GM18508 (cell line): ENCODE measurements around the gene RFT1.
"Not testable (repeated sequence)": the region's sequence is repeated elsewhere in the genome, so short reads cannot be mapped to it uniquely, and the experiment has no call there.

Experiments
- ATAC-seq: cut with Tn5 transposase; IDR thresholded peaks from one replicate; pipeline ENCODE4 v1.9.1; 2021; ENCODE audit warnings: moderate number of reproducible peaks; ENCODE audit not compliant: insufficient read depth, unreplicated experiment

The RFT1 gene

GRCh38 chr3:53073553-53074365 lies 56.5 kb downstream of the RFT1 start:
- ATAC-seq: no peak

DNA sequence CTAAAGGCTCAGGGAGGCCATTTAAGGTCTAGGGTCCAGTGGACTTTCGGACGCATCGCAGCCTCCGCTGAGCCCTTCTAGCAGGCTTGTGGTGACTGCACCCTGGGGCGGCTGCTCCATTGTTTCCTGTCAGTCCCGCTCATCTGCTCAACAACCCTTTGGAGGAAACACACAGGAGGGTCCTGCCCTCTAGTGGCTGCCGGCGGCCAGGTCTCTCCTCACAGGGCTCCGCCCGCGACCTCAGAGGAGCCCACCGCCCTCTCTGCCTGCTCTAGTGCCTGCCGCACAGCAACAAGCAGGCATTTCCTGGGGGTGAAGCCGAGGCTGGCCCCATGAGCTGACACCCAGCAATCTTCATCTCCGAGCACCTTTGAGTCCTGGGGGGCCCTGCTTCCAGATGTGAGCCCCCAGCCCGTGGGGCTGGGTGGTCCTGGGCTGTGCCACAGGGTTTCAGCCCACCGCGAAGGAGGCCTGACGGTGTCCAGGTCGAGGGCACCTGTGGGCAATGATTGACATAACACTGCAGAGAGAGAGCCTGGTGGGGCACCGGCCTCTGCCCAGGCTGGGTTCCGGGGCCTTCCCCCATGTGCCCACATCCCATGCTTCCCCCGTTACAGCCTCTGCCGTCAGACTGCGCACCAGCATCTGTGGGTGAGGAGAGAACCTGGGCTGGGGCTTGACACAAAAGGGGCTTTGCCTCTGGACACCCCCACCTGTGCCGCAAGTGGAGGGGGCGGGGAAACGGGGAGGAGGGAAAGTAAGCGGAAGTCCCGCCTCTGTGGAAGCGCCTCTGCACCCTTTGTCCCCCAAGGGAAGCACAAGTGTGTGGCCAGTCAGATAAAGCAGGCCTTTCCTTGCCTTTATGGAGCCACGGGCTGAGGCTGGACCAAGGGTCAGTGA lies 57.3 kb downstream of the RFT1 start:
- ATAC-seq: no peak

GRCh38 chr3:53071882-53072431 lies 58.3 kb downstream of the RFT1 start:
- ATAC-seq: no peak

DNA sequence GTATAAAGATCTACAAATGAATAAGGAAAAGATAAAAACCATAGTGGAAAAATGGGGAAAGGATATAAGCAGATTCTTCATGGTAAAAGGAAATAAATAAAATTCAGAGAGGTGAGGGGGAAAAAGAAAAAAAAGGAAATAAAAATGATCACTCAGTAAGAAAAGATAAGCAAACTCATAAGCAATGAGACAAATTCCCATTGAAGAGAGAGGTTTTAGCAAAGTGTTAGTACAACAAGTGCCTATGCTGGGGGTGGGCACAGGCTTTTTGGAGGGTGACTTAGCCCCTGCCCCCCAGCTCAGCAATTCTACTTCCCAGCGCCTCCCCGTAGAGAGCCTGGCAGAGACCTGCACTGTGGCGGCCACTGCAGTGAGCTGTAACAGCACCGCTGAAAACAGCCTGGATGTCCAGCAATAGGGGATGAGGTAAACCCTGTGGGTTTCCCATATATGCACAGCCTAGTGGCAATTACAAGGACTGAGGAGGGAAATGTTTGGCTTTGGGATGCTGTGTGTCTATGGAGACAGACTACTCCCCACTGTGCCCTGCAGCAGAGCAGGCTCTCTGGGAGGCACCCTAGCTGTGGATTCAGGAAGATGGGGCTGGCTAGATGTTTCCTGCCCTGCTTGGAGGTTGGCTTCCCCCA lies 60.7 kb downstream of the RFT1 start:
- ATAC-seq: no peak

DNA sequence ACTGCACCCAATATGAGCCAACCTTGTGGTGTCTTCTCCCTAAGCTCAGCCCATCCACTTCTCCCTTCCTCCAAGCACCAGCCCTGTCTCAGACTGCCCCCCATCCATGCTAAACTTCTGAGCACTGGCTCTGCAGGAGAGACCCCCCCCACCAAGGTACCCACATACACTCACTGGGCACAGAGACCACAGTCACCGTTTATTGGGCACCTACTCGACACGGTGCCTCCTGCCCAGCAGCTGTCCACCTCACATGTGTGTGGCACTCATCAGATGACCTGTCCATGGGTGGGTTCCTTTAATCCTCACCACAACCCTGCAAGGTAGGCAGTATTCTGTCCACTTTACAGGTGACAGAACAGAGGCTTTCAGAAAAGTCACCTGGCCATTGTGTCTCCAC lies 62.1 kb downstream of the RFT1 start:
- ATAC-seq: no peak

- no peak for ATAC-seq
Measured at GRCh38 chr3:53067567-53067966, 62.7 kb downstream of the RFT1 start.

GRCh38 chr3:53065841-53066480 lies 64.3 kb downstream of the RFT1 start:
- ATAC-seq: no peak

DNA sequence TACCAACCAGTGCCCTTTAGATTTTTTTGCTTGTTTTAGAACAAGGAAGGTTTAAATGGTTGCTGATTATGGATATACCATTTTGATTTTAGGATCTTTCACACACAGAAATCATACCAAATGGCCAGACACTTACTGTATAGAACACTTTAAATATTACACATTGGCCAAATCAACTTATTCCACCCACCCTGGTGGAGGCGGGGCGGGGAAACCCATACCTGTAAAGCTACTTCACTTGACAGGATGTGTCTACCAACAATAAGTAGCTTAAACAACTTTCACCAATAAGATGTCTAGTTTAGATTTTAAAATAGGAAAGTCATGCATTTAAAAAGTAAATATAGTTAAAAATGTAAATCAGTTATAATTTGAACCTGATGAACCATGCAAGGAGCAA lies 67.3 kb downstream of the RFT1 start:
- no peak for ATAC-seq

DNA sequence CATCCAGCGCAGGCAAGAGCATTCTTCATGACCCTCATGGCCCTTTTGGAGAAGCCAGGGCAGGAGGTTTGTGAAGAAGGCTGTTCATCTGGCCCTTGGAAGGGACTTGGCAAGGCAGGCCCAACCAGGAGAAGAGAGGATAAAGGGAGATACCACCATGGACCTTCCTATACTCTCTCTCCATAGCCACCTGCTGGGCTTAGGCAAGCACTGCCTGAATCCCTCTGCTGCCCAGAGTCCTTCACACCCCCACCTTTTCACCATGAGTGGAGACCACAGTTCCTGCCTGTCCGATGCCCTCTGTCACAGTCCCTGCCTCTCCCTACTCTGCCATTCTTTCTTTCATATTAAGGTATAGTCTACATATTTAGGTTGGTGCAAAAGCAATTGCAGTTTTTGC lies 73.8 kb downstream of the RFT1 start:
- ATAC-seq: no peak

GRCh38 chr3:53054233-53054632 lies 76.0 kb downstream of the RFT1 start:
- not testable (repeated sequence) for ATAC-seq

- ATAC-seq: no peak
Measured at GRCh38 chr3:53051929-53052328, 78.3 kb downstream of the RFT1 start.

- no peak for ATAC-seq
Measured at GRCh38 chr3:53049987-53050386, 80.2 kb downstream of the RFT1 start.

- ATAC-seq: no peak
Measured at GRCh38 chr3:53046171-53047170, 83.8 kb downstream of the RFT1 start.

DNA sequence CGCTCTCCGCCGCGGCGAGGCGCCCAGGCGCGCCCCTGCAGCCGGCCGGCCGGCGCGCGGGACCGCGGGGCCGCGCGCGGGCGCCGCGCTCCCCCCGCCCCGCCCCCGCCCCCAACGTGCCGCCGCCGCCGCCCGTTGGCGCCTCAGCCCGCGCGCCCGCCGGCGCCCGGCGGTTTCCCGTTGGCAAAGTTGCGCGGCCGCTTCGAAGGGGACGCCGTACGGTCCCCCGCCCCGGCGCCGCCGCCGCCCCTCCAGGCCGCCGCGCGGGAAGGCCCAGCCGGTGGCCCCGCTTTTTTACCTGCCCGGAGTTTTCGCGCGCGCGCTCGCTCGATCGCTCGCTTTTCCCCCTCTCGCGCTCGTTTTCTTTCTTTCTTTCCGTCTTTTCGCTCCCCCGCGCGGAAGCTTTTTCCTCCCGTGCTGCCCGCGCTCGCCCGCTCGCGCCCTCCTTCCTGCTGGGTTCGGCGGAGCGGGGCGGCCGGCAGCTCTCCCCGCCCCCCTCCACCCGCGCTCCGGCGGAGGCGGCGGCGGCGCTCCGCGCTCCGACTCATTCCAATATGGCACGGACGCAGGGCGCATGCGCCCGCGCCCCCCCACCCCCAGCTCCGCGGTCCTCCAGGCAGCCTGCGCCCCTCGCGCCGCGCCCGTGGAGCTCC lies 84.6 kb downstream of the RFT1 start, which contains the start of gene SFMBT1:
Gene SFMBT1, minus strand, starts transcription at position 556 of the 653 bp plus-strand sequence. CDS start 76,945 bp downstream, outside the sequence.
- ATAC-seq: no peak

GRCh38 chr3:53044711-53045517 lies 85.3 kb downstream of the RFT1 start:
- no peak for ATAC-seq

DNA sequence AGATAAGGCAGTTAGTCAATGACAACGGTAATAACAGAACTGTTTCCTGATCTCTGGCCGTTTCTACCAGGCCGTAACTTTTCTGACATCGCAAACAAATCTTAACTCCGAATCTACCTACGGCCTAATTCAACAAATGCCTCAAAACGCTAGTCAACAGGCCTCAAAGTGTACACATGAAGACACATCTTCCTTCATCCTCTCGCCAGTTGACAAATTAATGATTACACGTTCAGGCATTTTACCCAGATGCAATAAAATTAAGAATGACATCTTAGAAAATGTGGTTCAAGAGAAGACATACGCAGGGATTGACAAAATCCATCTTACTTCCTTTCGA lies 85.9 kb downstream of the RFT1 start:
- ATAC-seq: no peak

DNA sequence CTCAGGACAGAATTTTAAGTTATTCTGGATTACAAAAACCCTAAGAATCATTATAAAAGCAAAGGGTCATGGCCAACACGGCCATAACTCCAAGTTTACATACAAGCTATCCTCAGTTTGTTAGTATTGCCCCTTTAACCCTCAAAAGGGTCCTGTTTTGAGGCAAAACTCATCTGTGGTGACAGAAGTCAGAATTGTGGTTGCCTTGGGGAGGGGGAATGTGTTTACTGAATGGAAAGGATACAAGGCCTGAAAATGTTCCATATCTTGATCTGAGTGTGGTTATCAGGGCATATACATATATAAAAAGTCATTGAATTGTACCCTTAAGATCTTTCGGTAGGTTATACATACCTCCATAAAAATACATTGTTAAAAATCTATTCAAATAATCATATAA lies 86.5 kb downstream of the RFT1 start:
- ATAC-seq: no peak

- no peak for ATAC-seq
Measured at GRCh38 chr3:53042651-53043050, 87.6 kb downstream of the RFT1 start.
